Right lobe of liver (tissue), 6 donors: ENCODE data around the gene INO80E. TPM values are rescaled to one million over a fixed set of nuclear protein-coding genes. Genes with fewer than 3 reads are reported as not detected.

ENCODE experiments used
- ATAC-seq, 4 donors: fragments of 200-7000 bp; cut with Tn5 transposase; one replicate each; pipeline ENCODE4 v1.9.1; 2020; ENCODE audit warnings: mild to moderate bottlenecking in 4 of 4, moderate library complexity in 4 of 4
- DNase-seq, 3 donors: peaks; one replicate each; pipeline ENCODE4 v3.0.0-alpha.2; 2020
- H3K27ac ChIP-seq, 3 donors: fragments of 200-600 bp; one replicate each; pipeline ENCODE4 v1.8.0; 2022
- H3K27me3 ChIP-seq, 2 donors: fragments of 200-600 bp; one replicate each; pipeline ENCODE4 v1.8.0; 2022
- H3K36me3 ChIP-seq, 4 donors: fragments of 200-600 bp; sonication (generic) in 1 of 4; one replicate each; pipeline versions ENCODE4 v1.5.1 to v1.8.0; 2017 to 2022; ENCODE audit warnings: control low read depth in 1 of 4
- H3K4me1 ChIP-seq, 4 donors: fragments of 200-600 bp; sonication (generic) in 1 of 4; one replicate each; pipeline versions ENCODE4 v1.5.1 to v1.8.0; 2017 to 2022; ENCODE audit warnings: control low read depth in 1 of 4
- H3K4me3 ChIP-seq, 3 donors: fragments of 200-600 bp; one replicate each; pipeline ENCODE4 v1.8.0; 2022
- H3K9me3 ChIP-seq, 4 donors: fragments of 200-600 bp; sonication (generic) in 1 of 4; one replicate each; pipeline versions ENCODE4 v1.5.1 to v1.8.0; 2017 to 2022; ENCODE audit warnings: control low read depth in 1 of 4
- CTCF ChIP-seq, 4 donors: fragments of 200-600 bp in 3 of 4; fragments of 450-650 bp in 1 of 4; IDR thresholded peaks; one replicate each; pipeline versions ENCODE4 v1.5.1 to v1.8.0; 2016 to 2022; ENCODE audit warnings: antibody characterized with exemption in 4 of 4, mild to moderate bottlenecking in 2 of 4
- POLR2A ChIP-seq: fragments of 450-650 bp; IDR thresholded peaks from one replicate; pipeline ENCODE4 v1.6.1; 2017; ENCODE audit warnings: antibody characterized with exemption, mild to moderate bottlenecking
- WGBS: methylation state at CpG from one replicate; pipeline ENCODE4 v1.1.6; 2018; ENCODE audit warnings: low coverage, low lambda C conversion rate; ENCODE audit not compliant: insufficient coverage; ENCODE audit errors: missing lambda C conversion rate; 5-methylcytosine and 5-hydroxymethylcytosine counted together
- intact Hi-C, 2 donors: fragments of 100-400 bp; cut with DNase I; formaldehyde crosslinking; loops; one replicate each; pipeline versions ENCODE4 v1.11.2 to v1.14.1; 2022
- total RNA-seq, 6 experiments: library from RNA; depleted of rRNA in 2 of 6; stranded (reverse); fragments of >200 nt in 2 of 6; fragmentation: NEBNext Ultra II Directional in 3 of 6; extraction: Animal tissue kit (Norgen Biotek cat#: 25700) in 3 of 6; gene quantifications; one replicate each; pipeline versions ENCODE4 v1.1.0 to v1.2.4, GENCODE V29; 2016 to 2023
- donor health status: DM: no; HTN: yes; CAD: no.
- donor health status: DM: no; HTN: no; CAD: no.
- donor health status: DM: no; HTN: no; CAD: no.
- donor health status: DM: no; HTN: yes; CAD: no.
- donor health status: DM: no; HTN: yes; CAD: no.

Gene INO80E
- total RNA-seq, 6 experiments from 2014 or later = 22.3 to 45.8 (median 33.2) TPM

GRCh38 chr16:29999605-30000004 is 3.6 kb downstream of the INO80E start:
- H3K27me3 ChIP-seq = no peaks in the 10 kb centered on the region
- WGBS = 81% methylated on average over 6 of the region's 6 CpGs
- peaks cover 0 to 10% (median 4%) of the 10 kb centered on the region in 4 donors for H3K4me1 ChIP-seq
- no peak for DNase-seq
- ATAC-seq = no peak
- no peak overlapping the region for H3K27ac ChIP-seq
- no peak overlapping the region for H3K4me3 ChIP-seq
- intact Hi-C loops = loop anchor here in 1 of 2 donors (10.0 kb wide), 1 partner anchor 185 kb away; the partner anchor contains the start of genes PAGR1 and PRRT2
- H3K9me3 ChIP-seq = no peaks in the 10 kb centered on the region
- H3K36me3 ChIP-seq = peaks cover 0 to 3% (median 0%) of the 10 kb centered on the region in 4 donors
- TF ChIP-seq POLR2A (no peak), CTCF (IDR thresholded peaks at IDR 0.05) (no peak)

GRCh38 chr16:30000735-30001631 is 4.9 kb downstream of the INO80E start:
- Histone ChIP-seq H3K4me3 (no peak overlapping the region), H3K27ac (no peak overlapping the region), H3K27me3 (no peaks in the 10 kb centered on the region), H3K9me3 (no peaks in the 10 kb centered on the region), H3K4me1 (peaks cover 0 to 6% (median 3%) of the 10 kb centered on the region in 4 donors), H3K36me3 (peaks cover 0 to 3% (median 0%) of the 10 kb centered on the region in 4 donors)
- no peak for ATAC-seq
- TF ChIP-seq POLR2A (no peak), CTCF (IDR thresholded peaks at IDR 0.05) (no peak)
- 78% methylated on average over 15 of the region's 33 CpGs for WGBS
- intact Hi-C loops = no loop called here
- no peak for DNase-seq

- Histone ChIP-seq H3K9me3 (no peaks in the 10 kb centered on the region), H3K36me3 (peaks cover 0 to 3% (median 0%) of the 10 kb centered on the region in 4 donors), H3K27me3 (no peaks in the 10 kb centered on the region), H3K4me1 (no peaks in the 10 kb centered on the region), H3K27ac (no peak overlapping the region), H3K4me3 (no peak overlapping the region)
- 82% methylated on average over 12 of the region's 19 CpGs for WGBS
- DNase-seq (no peak), ATAC-seq (no peak)
- intact Hi-C loops = no loop called here
- TF ChIP-seq POLR2A = no peak
Observed at GRCh38 chr16:30002614-30003346, 6.7 kb downstream of the INO80E start.

- H3K27ac ChIP-seq = no peak overlapping the region
- no peaks in the 10 kb centered on the region for H3K27me3 ChIP-seq
- TF ChIP-seq POLR2A (no peak), CTCF (IDR thresholded peaks at IDR 0.05) (no peak)
- ATAC-seq (no peak), DNase-seq (no peak)
- H3K36me3 ChIP-seq = no peaks in the 10 kb centered on the region
- 81% methylated on average over 5 of the region's 17 CpGs for WGBS
- H3K9me3 ChIP-seq = no peaks in the 10 kb centered on the region
- H3K4me1 ChIP-seq = no peaks in the 10 kb centered on the region
- no peak overlapping the region for H3K4me3 ChIP-seq
- intact Hi-C loops = no loop called here
Observed at GRCh38 chr16:30003670-30004423, 7.8 kb downstream of the INO80E start.
